GM19397 (cell line): ENCODE data around the gene DHRS3.
"Not testable (repeated sequence)": the region's sequence is repeated elsewhere in the genome, so short reads cannot be mapped to it uniquely, and the experiment has no call there.

Experiments used
- ATAC-seq: cut with Tn5 transposase; IDR thresholded peaks from one replicate; pipeline ENCODE4 v1.9.1; 2021; ENCODE audit warnings: mild to moderate bottlenecking, moderate library complexity; ENCODE audit not compliant: unreplicated experiment

The DHRS3 gene, protein sequence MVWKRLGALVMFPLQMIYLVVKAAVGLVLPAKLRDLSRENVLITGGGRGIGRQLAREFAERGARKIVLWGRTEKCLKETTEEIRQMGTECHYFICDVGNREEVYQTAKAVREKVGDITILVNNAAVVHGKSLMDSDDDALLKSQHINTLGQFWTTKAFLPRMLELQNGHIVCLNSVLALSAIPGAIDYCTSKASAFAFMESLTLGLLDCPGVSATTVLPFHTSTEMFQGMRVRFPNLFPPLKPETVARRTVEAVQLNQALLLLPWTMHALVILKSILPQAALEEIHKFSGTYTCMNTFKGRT

DNA sequence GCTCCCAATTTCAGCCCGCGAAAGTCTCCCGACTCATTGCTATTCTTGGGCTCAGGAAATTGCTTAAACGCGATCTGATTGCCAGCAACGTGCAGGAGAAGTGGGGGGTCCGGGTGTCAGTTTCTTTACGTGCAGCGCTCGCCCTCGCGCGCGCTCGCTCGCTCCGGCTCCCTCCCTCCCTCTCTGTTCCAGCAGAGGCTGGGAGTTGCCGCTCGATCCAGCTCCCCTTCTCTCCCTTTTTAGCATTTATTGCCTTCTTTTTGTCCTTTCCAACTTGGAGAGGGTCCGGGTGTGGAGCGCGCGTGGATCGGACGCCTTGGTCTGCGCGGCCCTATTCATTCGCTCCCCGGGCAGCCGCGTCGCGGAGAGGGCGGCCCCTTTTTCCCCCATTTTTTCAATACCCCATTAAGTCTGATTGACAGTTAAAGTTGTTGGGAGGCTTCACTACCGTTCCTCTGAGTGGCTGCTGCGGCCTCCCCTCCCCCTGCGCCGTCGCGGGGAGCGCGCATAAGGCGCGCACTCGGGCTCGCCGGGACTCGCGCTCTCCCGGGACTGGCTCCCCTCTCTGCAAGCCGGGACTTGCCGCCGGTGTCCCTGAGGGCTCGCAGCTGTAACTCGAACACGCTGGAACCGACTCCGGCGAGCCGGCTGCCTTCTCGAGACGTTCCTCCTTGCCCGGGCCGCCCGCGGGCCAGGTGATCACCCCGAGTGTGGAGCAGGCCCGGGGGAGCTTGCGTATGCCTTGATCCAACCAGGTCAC lies at the start of gene DHRS3:
Gene DHRS3, minus strand, starts transcription at position 310 of the 760 bp plus-strand sequence. CDS start 862 bp downstream, outside the sequence.
- no peak for ATAC-seq

DNA sequence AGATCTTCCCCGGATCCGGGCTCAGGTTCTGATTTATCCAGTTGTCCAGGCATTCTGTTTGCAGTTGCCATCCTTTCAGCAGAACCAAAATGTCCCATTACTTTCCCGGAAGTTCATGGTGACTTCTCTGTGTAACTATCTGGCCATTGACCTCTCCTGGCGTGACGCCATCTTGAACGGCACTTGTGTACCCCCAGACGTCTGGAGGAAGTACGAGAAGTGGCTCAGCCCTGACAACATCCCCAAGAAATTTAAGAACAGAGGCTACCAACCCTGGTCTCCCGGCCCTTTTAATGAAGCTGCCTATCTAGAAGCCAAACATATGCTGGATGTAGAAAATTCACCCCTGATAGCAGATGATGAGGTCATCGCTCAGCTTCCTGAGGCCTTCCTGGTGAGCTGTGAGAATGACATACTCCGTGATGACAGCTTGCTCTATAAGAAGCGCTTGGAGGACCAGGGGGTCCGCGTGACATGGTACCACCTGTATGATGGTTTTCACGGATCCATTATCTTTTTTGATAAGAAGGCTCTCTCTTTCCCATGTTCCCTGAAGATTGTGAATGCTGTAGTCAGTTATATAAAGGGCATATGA lies 48.2 kb upstream of the DHRS3 start:
- no peak for ATAC-seq

DNA sequence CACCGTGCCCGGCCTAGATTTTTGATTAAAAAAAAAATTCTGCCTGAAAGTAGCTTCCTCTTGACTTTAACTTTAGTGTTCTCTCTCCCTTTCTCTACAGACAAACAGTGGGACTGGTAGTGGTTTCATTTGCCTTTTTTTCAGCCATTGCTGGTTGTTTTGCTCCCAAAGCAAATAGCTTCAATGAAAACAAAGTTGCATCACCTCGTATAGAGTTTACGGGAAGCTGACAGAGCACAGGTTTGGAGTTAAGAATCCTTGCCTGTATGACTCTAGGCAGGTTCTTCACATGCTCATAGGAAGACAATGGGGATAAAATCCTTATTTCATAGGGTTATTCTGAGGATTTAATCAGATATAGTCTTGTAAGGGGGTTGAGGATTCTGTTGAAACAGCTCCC lies 47.5 kb upstream of the DHRS3 start:
- ATAC-seq, result no peak

DNA sequence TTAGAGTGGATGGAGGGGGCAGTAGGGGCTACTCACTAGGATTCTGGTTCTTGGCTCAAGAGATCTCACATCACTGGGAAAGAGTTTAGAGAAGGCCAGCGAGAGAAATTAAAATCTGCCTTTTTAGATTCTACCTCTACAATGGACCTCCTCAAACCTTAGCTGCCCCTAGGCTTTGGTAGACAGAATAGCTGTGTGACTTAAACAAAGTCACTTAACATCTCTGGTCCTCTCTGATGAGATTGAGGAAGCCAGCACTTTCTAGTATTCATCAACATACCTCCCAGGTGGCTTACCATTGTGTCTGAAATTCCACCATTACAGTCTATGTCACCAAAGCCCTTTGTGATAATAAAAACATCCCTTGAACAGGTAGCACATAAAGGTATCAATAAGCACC lies 44.5 kb upstream of the DHRS3 start:
- ATAC-seq, result no peak

DNA sequence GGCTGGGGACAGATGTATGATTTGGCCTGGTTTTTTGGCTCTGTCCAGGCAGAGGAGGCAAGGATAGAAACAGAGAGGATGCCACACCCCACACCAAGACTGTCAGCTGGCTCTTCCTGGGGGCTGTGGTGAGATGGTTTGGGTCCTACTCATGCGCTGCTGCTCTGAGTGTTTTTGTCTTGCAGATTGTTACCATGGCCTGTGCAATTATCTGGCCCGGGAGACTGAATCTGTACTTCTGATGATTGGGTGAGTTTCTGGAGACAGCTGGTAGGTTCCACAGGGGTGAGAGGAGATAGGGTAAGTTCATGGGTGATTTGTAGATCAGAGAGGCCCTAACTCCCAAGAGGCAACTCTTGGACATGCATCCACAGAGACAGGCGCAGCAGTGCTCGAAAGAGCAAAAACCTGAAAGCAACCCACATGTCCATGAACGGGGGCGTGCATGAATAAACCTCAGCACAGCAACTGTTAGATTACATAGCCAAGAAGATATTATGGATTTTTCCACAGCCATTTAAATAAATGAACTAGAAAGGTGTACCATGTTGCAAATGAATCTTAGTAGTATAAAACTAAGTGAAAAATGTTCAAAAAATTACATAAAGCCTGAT lies 43.7 kb upstream of the DHRS3 start:
- ATAC-seq, result no peak

DNA sequence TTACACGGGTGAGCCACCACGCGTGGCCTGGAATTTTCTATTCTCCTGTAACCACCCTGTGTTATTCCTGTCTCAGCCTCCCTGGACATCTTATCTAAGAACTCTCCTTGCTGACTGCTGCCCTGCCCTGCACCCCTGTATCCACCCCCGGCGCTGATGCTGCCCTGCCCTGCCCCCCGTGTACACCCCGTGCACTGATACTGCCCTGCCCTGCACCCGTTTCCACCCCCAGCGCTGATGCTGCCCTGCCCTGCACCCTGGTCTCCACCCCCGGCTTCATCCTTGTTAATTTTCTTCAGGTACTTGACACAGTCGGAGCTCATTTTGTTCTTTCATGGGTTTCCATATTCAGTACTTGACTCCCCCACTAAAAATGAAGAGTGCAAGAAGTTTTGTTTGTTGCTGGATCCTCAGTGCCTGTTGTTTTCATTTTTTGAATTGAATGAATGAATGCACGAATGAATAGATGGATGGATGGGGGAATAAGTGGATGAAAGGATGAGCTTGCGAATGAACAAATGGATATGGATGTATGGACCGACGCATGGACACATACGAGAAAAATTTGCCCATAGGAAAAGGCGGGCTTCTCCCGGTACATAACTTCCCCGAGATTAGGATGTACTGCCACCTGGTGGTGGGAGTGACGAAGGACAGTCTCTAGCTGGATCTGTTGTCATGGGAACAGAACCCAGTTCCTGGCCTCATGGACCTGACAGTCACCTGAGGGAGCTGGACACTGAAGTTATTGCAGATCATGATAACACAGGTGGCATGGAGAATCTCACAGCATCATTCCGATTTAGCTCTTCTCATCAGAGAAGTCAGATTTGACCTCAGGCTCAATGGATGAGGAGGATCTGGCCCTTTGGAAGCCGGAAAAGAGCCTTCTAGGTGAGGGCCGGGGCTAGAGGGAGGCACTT lies 40.8 kb upstream of the DHRS3 start:
- ATAC-seq, result no peak

DNA sequence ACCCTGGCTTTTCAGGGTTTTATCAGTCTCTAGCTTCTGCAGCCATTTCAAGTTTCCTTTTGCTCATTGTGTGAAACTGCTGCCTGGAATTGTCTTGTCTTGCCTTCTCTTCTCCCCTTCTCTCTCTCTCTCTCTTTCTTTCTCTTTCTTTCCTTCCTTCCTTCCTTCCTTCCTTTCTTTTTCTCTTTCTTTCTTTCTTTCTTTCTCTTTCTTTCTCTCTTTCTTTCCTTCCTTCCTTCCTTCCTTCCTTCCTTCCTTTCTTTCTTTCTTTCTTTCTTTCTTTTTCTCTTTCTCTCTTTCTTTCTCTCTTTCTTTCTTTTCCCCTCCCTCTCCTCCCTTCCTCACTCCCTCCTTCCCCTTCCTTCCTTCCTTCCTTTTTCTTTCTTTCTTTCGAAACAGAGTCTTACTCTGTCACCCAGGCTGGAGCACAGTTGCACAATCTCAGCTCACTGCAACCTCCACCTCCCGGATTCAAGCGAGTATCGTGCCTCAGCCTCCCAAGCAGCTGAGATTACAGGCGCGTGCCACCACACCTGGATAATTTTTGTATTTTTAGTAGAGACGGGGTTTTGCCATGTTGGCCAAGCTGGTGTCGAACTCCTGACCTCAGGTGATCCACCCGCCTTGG lies 40.0 kb upstream of the DHRS3 start:
- ATAC-seq, result not testable (repeated sequence)

DNA sequence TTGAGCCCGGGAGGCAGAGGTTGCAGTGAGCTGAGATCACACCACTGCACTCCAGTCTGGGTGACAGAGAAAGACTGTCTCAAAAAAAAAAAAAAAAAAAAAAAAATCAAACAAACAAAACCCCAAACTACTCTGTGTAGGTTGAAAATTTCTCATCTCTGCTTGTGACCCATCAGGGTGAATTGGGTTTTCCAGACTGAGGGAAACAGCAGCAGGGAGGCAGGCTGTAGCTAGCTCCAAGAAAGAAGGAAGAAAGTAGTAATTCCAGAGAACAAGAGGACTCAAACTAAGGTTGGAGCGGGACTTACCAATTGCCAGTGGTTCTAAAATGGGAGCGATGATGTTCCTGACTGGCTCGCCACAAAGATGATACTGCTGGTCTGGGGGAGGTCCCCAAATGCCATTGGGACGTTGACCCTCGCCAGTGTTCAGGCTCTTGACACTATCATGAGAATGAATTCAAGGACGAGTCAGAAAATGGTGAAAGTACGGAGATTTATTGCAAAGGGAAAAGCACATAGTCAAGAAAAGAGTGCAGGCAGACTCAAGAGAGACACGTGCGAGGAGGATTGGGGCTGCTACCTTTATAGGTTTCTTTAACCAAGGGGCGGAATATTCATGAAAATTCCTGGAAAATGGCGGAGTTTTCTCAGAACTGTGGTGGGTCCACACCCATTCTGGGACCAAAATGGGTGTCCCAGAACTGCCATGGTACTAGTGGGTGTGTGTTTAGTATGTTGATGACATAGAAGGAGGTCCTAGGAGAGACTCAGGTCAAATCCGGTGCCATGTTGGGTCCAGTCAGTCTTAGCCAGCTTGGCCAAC lies 39.3 kb upstream of the DHRS3 start:
- no peak for ATAC-seq

DNA sequence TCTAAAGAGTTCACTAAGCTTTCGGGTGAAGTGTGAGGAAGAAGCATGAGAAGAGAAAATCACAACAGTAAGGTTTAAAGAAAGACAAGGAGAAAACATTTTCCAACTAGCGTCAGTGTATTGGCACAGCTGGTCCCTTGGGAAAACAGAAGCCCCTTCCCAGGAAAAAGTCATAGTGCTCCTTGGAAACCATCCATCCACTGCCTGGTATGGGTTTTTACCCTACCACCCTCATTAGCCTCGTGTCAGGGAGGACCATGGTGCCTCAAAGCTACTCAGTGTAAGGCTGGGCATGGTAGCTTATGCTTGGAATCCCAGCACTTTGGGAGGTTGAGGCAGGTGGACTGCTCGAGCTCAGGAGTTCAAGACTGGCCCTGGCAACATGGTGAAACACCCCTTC lies 38.6 kb upstream of the DHRS3 start:
- no peak for ATAC-seq

DNA sequence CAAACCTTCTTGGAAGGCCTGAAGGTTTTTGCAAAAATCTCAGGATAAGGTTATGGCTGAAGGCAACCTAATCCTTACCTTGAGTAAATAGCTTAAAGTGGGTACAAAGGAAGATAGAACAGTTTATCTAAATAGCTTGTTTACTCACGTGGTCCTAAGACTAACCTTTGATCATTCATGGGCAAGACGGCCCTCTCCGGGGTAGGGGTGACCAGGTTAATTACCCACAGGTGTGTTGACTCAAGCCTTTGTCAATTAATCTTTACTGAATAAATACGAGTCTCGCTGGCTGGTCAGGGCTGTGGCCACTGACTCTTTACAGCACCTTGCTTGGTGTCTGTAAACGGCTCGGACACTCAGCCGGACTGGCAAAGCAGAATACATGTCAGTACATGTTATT lies 36.6 kb upstream of the DHRS3 start:
- no peak for ATAC-seq

DNA sequence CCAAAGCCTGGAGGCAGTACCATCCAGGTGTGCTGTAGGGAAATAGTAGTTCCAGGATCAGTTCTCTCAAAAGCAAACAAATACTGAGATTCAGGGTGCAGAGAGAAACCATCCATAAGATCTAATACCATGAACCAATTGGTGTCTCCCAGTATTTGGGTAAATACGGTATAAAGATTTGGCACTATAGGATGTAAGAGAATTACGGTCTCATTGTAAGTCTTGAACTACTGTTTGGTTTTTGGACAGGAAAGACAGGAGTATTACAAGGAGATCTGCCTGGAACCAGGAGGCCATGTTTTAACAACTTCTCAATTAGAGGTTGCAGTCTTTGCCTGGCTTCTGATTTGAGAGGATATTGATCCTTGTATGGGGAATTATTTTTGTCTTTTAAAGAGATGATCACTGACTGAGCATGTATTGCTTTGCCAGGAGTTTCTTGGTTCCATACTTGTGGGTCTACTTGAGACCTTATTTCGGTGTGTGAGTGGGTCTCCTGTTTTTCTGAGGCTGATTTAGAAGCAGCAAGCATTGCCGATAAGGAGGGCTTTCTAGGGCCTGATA lies 36.1 kb upstream of the DHRS3 start:
- no peak for ATAC-seq

DNA sequence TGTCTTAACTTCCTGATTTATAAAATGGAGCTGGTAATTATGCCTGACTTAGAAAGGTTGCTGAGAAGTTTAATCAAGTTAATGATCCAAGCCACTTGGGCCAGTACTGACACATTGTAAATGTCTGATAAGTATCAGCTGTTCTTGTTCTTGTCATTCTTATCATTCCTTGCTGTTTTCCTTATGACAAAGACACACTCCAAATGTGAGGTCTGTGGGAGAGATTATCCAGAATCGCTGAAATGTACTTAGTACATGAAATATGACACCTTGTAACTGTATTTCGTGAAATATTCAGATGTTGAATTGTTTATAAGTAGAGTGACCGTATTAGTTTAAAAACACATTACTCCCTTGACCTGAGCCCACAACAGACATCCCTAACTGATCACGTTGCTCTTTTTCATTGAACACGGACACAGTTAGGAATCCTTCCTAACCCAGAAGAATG lies 32.0 kb upstream of the DHRS3 start:
- ATAC-seq, result no peak

DNA sequence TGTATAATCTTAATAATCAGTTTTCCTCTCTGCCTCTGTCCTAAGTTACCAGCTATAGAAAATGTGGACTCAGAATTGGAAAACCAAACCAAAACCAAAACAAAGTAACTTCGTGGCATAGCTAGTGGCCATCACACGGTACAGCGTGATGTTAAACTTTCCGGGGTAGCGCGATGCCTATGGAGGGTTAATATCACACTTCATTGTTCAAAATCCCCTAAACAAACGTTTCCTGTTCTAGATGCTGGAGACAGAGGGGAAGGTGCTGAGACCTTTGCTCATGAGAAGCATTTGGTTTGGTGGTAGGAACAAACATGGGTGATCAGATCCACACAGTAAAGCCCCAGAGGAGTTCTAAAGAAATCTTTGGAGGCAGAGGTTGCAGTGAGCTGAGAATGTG lies 30.7 kb upstream of the DHRS3 start:
- no peak for ATAC-seq

DNA sequence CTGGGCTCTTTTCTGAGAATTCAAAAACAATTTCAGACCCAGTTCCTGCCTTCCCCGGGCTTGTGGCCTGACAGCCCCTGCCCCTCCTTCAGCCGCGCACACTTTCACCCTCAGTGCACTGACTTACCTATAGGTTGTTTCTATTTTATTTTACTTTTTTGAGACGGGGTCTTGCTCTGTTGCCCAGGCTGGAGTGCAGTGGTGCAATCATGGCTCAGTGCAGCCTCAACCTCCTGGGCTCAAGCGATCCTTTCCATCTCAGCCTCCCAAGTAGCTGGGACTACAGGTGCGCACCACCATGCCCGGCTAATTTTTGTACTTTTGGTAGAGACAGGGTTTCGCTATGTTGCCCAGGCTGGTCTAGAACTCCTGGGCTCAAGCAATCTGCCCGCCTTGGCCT lies 27.4 kb upstream of the DHRS3 start:
- not testable (repeated sequence) for ATAC-seq

DNA sequence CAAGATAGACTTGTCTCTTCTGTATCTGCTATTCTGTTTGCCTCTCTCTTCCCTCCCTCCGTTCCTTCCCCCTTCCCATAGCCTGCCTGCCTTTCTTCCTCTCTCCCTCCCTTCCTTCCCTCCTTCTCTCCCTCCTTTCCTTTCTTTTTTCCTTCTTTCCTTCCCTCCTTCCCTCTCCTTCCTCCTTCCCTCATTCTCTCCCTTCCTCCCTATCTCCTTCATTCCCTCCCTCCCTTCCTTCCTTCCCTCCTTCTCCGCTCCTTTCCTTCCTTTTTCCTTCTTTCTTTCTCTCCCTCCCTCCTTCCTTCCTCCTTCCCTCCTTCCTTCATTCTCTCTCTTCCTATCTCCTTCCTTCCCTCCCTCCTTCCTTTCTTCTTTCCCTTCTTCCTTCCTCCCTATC lies 26.8 kb upstream of the DHRS3 start:
- ATAC-seq, result no peak

DNA sequence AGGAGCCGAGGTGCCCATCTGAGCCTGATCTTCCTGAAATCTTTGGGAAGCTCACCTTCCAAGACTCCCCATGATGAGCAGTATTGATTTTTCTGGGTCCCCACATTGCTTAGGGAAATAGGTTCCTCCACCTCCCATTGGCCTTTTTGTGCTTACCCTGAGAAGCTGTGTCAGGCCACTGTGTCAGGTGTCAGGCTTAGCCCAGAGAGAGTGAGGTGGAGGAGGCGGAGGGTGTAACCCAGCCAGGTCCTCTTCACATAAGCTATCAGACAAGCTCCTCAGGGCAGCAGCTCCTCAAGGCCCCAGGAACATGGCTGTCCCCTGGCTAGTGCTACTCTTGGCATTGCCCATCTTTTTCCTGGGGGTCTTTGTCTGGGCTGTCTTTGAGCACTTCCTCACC lies 26.2 kb upstream of the DHRS3 start:
- ATAC-seq, result no peak

DNA sequence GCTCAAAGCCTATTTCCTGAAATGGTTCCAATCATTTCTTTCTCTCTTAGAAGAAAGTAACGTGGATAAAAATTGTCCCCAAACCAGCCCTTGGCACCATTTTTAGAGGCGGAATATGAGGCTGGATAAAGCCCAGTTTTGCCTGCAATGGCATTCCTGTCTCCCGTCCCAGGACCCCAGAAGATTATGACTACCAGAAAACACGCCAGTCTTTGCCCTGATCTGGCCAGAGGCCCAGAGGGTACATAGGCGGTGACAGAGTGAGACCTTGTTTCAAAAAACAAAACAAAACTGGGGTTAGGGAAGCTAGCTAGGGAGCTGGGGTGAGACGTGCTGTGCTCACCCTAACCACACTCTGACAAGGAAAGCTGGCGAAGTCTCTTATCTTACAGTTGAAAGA lies 25.8 kb upstream of the DHRS3 start, which contains the start of gene AADACL4:
Gene AADACL4, plus strand, starts transcription at position 301 of the 400 bp plus-strand sequence. CDS start 462 bp downstream, outside the sequence.
- no peak for ATAC-seq

DNA sequence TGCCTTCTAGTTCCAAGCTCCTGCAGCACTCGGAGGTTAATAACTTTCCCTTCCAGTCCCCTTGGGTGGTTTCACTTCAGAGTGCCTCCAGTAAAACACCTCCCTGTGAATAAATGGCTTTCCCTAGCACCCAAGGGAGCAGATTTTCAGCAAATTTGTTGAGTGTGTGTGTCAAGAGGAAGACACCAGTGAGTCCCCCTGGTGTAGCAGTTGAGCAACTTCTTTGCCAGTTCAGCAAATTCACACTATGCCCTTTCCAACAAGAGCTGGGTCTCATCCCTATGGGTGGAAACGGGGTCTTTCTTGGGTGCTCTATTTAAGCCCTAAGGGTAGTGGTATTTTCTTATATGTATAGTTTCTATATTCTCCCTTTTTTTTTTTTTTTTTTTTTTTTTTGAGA lies 25.1 kb upstream of the DHRS3 start:
- no peak for ATAC-seq

DNA sequence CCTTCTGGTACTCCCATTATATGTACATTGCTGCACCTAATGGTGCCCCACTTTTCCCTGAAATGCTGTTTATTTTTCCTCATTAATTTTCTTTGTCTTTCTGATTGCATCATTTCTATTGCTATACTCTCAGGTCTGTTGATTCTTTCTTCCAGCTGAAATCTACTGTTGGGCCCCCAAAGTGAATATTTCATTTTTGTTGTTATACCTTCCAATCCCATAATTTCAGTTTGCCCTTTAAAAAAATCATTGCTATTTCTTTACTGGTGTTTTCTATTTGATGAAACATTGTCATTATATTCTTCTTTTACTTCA lies 22.9 kb upstream of the DHRS3 start:
- ATAC-seq, result no peak
